Activated T-cell treated with anti-CD3 and anti-CD28 coated beads for 1 hour (primary cell): ENCODE data around the gene TOR1AIP1.
"Not testable (repeated sequence)": the region's sequence is repeated elsewhere in the genome, so short reads cannot be mapped to it uniquely, and the experiment has no call there.

Experiments
- DNase-seq: peaks from one replicate; pipeline ENCODE4 v3.0.0-alpha.2; 2020; ENCODE audit warnings: low read depth

Gene TOR1AIP1

GRCh38 chr1:179937668-179938254, 55.7 kb downstream of the TOR1AIP1 start:
- DNase-seq = no peak

- DNase-seq = no peak
Observed at GRCh38 chr1:179938752-179939151, 56.7 kb downstream of the TOR1AIP1 start.

GRCh38 chr1:179939941-179940340, 57.9 kb downstream of the TOR1AIP1 start:
- no peak for DNase-seq

GRCh38 chr1:179941454-179941853, 59.4 kb downstream of the TOR1AIP1 start:
- no peak for DNase-seq

- DNase-seq = no peak
Observed at GRCh38 chr1:179950651-179951050, 68.6 kb downstream of the TOR1AIP1 start.

- no peak for DNase-seq
Observed at GRCh38 chr1:179951383-179952144, 69.5 kb downstream of the TOR1AIP1 start.

- DNase-seq = no peak
Observed at GRCh38 chr1:179952186-179952585, 70.1 kb downstream of the TOR1AIP1 start.

GRCh38 chr1:179953974-179954492, 71.9 kb downstream of the TOR1AIP1 start:
- DNase-seq = peak; percentile 7

- peak; percentile 95 for DNase-seq
Observed at GRCh38 chr1:179954493-179955286, 72.6 kb downstream of the TOR1AIP1 start, which contains the start of gene CEP350. Gene CEP350, plus strand, starts transcription at chr1:179954810. Its CDS starts 31,372 bp downstream, at chr1:179986182.

- DNase-seq = no peak
Observed at GRCh38 chr1:179955287-179955680, 73.2 kb downstream of the TOR1AIP1 start.

GRCh38 chr1:179955731-179956130, 73.6 kb downstream of the TOR1AIP1 start:
- no peak for DNase-seq

GRCh38 chr1:179958359-179958758, 76.3 kb downstream of the TOR1AIP1 start:
- no peak for DNase-seq

GRCh38 chr1:179962168-179962567, 80.1 kb downstream of the TOR1AIP1 start:
- DNase-seq = not testable (repeated sequence)

- no peak for DNase-seq
Observed at GRCh38 chr1:179966551-179966950, 84.5 kb downstream of the TOR1AIP1 start.

GRCh38 chr1:179968284-179968993, 86.4 kb downstream of the TOR1AIP1 start:
- DNase-seq = no peak

GRCh38 chr1:179968994-179969919, 87.2 kb downstream of the TOR1AIP1 start:
- DNase-seq = no peak
